ENCODE measurements around the gene UCP3.

Gene UCP3

GRCh38 chr11:73963861-73964260 lies 45.0 kb downstream of the UCP3 start:
- no peak overlapping the region for H3K4me3 ChIP-seq (ENCODE audit: low read depth, low read length)

GRCh38 chr11:73962101-73962705 lies 46.7 kb downstream of the UCP3 start:
- no peak for DNase-seq (ENCODE audit: low read depth)
- H3K4me3 ChIP-seq (ENCODE audit: low read depth, low read length) = no peak overlapping the region

More at GRCh38 chr11:73963861-73964260, 45.0 kb downstream of the UCP3 start:
- DNase-seq (ENCODE audit: low read depth) = no peak

GRCh38 chr11:73961321-73961720 lies 47.6 kb downstream of the UCP3 start:
- no peak for DNase-seq (ENCODE audit: low read depth)
- no peak overlapping the region for H3K4me3 ChIP-seq (ENCODE audit: low read depth, low read length)

- no peak overlapping the region for H3K4me3 ChIP-seq (ENCODE audit: low read depth, low read length)
- DNase-seq (ENCODE audit: low read depth) = no peak
These were observed 50.3 kb downstream of the UCP3 start for GRCh38 chr11:73958521-73959141.

- DNase-seq (ENCODE audit: low read depth) = no peak
- no peak overlapping the region for H3K4me3 ChIP-seq (ENCODE audit: low read depth, low read length)
These were observed 51.1 kb downstream of the UCP3 start for GRCh38 chr11:73957654-73958361.

- H3K4me3 ChIP-seq (ENCODE audit: low read depth, low read length) = no peak overlapping the region
- DNase-seq (ENCODE audit: low read depth) = no peak
These were observed 51.8 kb downstream of the UCP3 start for GRCh38 chr11:73956876-73957653.

- H3K4me3 ChIP-seq (ENCODE audit: low read depth, low read length) = no peak overlapping the region
- DNase-seq (ENCODE audit: low read depth) = no peak
These were observed 57.1 kb downstream of the UCP3 start for GRCh38 chr11:73951797-73952196.

GRCh38 chr11:73950869-73951710 lies 57.8 kb downstream of the UCP3 start, which contains the start of gene DNAJB13:
TSS of gene DNAJB13 (plus strand) at chr11:73951026. CDS start at chr11:73951070, 44 bp downstream.
- DNase-seq (ENCODE audit: low read depth) = no peak
- no peak within 1 kb of the TSS for H3K4me3 ChIP-seq (ENCODE audit: low read depth, low read length)

All from skeletal muscle cell (primary cell).